Mesendoderm (in vitro differentiated cells): Measurements from ENCODE around the gene NNT.

ENCODE experiments used
- DNase-seq: peaks from one replicate; pipeline ENCODE4 v3.0.0; 2013
- H2AK5ac ChIP-seq: 2 replicates; pipeline ENCODE4 v1.6.1; 2013; ENCODE audit warnings: low read length, inconsistent platforms
- H2BK120ac ChIP-seq: 2 replicates; pipeline ENCODE4 v1.6.1; 2013; ENCODE audit warnings: low read depth, mild to moderate bottlenecking, low read length, moderate library complexity, mixed read lengths
- H2BK15ac ChIP-seq: replicated peaks from 2 replicates; pipeline ENCODE4 v1.6.1; 2013; ENCODE audit warnings: low read depth, mild to moderate bottlenecking, moderate library complexity
- H2BK5ac ChIP-seq: 2 replicates; pipeline ENCODE4 v1.6.1; 2013; ENCODE audit warnings: low read length, inconsistent platforms
- H3K18ac ChIP-seq: 2 replicates; pipeline ENCODE4 v1.6.1; 2013; ENCODE audit warnings: mild to moderate bottlenecking, low read length, mixed read lengths
- H3K23ac ChIP-seq: one replicate; pipeline ENCODE4 v1.6.1; 2013; ENCODE audit warnings: low read length
- H3K27ac ChIP-seq: 2 replicates; pipeline ENCODE4 v1.5.1; 2013; ENCODE audit warnings: low read depth, mild to moderate bottlenecking, inconsistent platforms, low read length, moderate library complexity
- H3K27me3 ChIP-seq: 2 replicates; pipeline ENCODE4 v1.6.1; 2013; ENCODE audit warnings: low read length, control low read depth, mild to moderate bottlenecking, inconsistent platforms; ENCODE audit not compliant: insufficient read depth, poor library complexity
- H3K36me3 ChIP-seq: 2 replicates; pipeline ENCODE4 v1.6.1; 2013; ENCODE audit warnings: low read length, inconsistent platforms; ENCODE audit not compliant: control insufficient read depth, insufficient read depth
- H3K4ac ChIP-seq: one replicate; pipeline ENCODE4 v1.6.1; 2013; ENCODE audit warnings: low read depth, mild to moderate bottlenecking, low read length, moderate library complexity
- H3K4me1 ChIP-seq: 2 replicates; pipeline ENCODE4 v1.6.1; 2013; ENCODE audit warnings: low read depth, low read length, inconsistent platforms; ENCODE audit not compliant: control insufficient read depth
- H3K4me2 ChIP-seq: 2 replicates; pipeline ENCODE4 v1.6.1; 2013; ENCODE audit warnings: low read length
- H3K4me3 ChIP-seq: 2 replicates; pipeline ENCODE4 v1.5.1; 2013; ENCODE audit warnings: mild to moderate bottlenecking, low read length
- H3K56ac ChIP-seq: one replicate; pipeline ENCODE4 v1.6.1; 2013; ENCODE audit warnings: low read length
- H3K79me1 ChIP-seq: 2 replicates; pipeline ENCODE4 v1.6.1; 2013; ENCODE audit warnings: low read length, inconsistent platforms
- H3K79me2 ChIP-seq: 2 replicates; pipeline ENCODE4 v1.6.1; 2013; ENCODE audit warnings: mild to moderate bottlenecking, low read length; ENCODE audit not compliant: control insufficient read depth, insufficient read depth
- H3K9ac ChIP-seq: 2 replicates; pipeline ENCODE4 v1.6.1; 2013; ENCODE audit warnings: low read length, inconsistent platforms
- H4K5ac ChIP-seq: one replicate; pipeline ENCODE4 v1.6.1; 2013; ENCODE audit warnings: low read length
- H4K8ac ChIP-seq: one replicate; pipeline ENCODE4 v1.6.1; 2013; ENCODE audit warnings: low read depth, mild to moderate bottlenecking, control low read depth, low read length, moderate library complexity
- WGBS: extraction: QIAGEN DNeasy Blood & Tissue Kit; methylation state at CpG from one replicate; pipeline ENCODE4 v1.1.7; 2013; ENCODE audit warnings: low lambda C conversion rate, missing lambda C conversion rate; ENCODE audit not compliant: insufficient coverage; ENCODE audit errors: extremely low coverage; 5-methylcytosine and 5-hydroxymethylcytosine counted together

Gene NNT

DNA sequence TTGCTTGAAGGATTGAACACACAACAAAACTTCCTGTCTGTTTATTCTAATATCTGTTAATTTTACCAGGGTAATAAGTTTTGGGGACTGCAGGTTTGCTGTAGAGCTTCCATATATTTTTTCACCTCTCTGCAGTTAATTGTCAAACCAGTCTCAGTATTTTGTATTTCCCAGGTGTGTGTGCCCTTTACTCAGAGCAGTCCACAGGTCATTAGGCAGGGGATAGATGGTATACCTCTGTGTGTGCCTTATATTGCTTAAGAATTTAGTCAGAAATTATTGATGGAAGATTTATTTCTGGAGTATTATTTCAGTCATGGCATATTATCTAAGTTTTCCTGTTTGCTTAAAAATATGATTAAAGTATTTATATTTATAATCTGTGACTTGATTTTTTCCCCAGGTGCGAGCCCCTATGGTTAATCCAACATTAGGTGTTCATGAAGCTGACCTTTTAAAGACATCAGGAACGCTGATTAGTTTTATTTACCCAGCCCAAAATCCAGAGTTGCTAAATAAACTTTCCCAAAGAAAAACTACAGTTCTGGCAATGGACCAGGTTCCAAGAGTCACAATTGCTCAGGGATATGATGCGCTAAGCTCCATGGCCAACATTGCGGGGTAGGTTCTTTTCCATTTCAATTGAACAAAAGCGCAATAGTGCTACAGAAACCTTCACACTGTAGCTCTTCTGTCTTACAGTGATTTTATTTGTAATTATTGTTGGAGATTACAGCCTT, 12.6 kb downstream of the NNT start:
- H3K23ac ChIP-seq, result no peak overlapping the region
- no peak overlapping the region for H2BK15ac ChIP-seq
- no peak overlapping the region for H4K5ac ChIP-seq
- H2AK5ac ChIP-seq, result no peak overlapping the region
- H3K9ac ChIP-seq, result no peak overlapping the region
- H3K4me1 ChIP-seq, result no peaks in the 10 kb centered on the region
- no peaks in the 10 kb centered on the region for H3K27me3 ChIP-seq
- H3K4ac ChIP-seq, result no peak overlapping the region
- H3K79me2 ChIP-seq, result no peaks in the 10 kb centered on the region
- H3K27ac ChIP-seq, result no peak overlapping the region
- H3K18ac ChIP-seq, result no peak overlapping the region
- no peak overlapping the region for H3K4me2 ChIP-seq
- WGBS, result no CpG with 5 or more reads among the region's 5 CpGs
- no peak for DNase-seq
- H3K36me3 ChIP-seq, result no peaks in the 10 kb centered on the region
- no peak overlapping the region for H2BK5ac ChIP-seq
- no peak overlapping the region for H3K4me3 ChIP-seq
- no peak overlapping the region for H3K56ac ChIP-seq
- H2BK120ac ChIP-seq, result no peak overlapping the region
- no peaks in the 10 kb centered on the region for H3K79me1 ChIP-seq
- H4K8ac ChIP-seq, result no peak overlapping the region

DNA sequence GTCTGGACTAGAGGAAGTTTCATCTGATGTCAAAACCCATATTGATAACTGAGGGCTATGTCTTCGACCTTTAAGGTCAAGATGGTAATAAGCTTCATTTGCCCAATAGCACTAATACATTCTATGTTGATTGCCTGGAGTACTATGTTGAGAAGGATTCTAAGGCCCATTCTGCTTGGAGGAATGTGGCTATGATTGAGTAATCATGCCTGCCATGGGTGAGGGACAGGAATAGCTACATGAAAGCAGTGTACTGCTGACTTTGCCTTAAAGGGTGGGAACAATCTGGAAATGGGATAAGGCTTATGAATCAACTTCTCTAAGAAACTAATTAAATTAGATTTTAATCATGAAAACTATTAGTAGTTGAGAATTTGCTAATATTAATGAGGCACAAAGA, 13.6 kb downstream of the NNT start:
- Histone ChIP-seq H3K56ac (no peak overlapping the region), H3K4me2 (no peak overlapping the region), H3K18ac (no peak overlapping the region), H3K79me2 (no peaks in the 10 kb centered on the region), H3K36me3 (no peaks in the 10 kb centered on the region), H4K8ac (no peak overlapping the region), H2BK15ac (no peak overlapping the region), H3K23ac (no peak overlapping the region), H4K5ac (no peak overlapping the region), H3K4me3 (no peak overlapping the region), H3K79me1 (no peaks in the 10 kb centered on the region), H3K27ac (no peak overlapping the region), H2BK5ac (no peak overlapping the region), H3K4me1 (no peaks in the 10 kb centered on the region), H2BK120ac (no peak overlapping the region), H3K27me3 (no peaks in the 10 kb centered on the region), H3K4ac (no peak overlapping the region), H3K9ac (no peak overlapping the region), H2AK5ac (no peak overlapping the region)
- DNase-seq, result peak; percentile 22
- WGBS, result no CpG with 5 or more reads among the region's 1 CpG

- no peaks in the 10 kb centered on the region for H3K36me3 ChIP-seq
- H2BK5ac ChIP-seq, result no peak overlapping the region
- WGBS, result no CpG with 5 or more reads among the region's 2 CpGs
- no peaks in the 10 kb centered on the region for H3K27me3 ChIP-seq
- no peak overlapping the region for H3K4me2 ChIP-seq
- no peak overlapping the region for H3K4ac ChIP-seq
- H4K5ac ChIP-seq, result no peak overlapping the region
- H2BK120ac ChIP-seq, result no peak overlapping the region
- no peak overlapping the region for H2AK5ac ChIP-seq
- no peak overlapping the region for H3K56ac ChIP-seq
- no peaks in the 10 kb centered on the region for H3K4me1 ChIP-seq
- no peak overlapping the region for H3K4me3 ChIP-seq
- H4K8ac ChIP-seq, result no peak overlapping the region
- no peak for DNase-seq
- no peaks in the 10 kb centered on the region for H3K79me2 ChIP-seq
- no peak overlapping the region for H3K9ac ChIP-seq
- no peak overlapping the region for H3K27ac ChIP-seq
- no peak overlapping the region for H3K23ac ChIP-seq
- H3K79me1 ChIP-seq, result no peaks in the 10 kb centered on the region
- no peak overlapping the region for H3K18ac ChIP-seq
- no peak overlapping the region for H2BK15ac ChIP-seq
Measured at GRCh38 chr5:43619380-43619779, 16.4 kb downstream of the NNT start.

DNA sequence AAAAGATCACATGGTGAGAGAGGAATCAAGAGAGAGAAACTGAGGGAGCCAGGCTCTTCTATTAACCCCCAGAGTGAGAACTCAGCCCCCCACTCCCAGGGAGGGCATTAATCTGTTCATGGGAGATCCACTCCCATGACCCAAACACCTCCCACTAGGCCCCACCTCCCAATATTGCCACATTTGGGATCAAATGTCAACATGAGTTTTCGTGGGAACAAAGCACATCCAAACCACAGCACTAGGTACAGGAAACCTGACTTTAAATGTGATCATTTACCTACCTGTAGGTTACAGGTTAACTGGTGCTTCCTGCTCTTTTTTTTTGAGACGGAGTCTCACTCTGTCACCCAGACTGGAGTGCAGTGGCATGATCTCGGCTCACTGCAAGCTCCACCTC, 16.9 kb downstream of the NNT start:
- no peaks in the 10 kb centered on the region for H3K4me1 ChIP-seq
- no peak overlapping the region for H3K27ac ChIP-seq
- no peak overlapping the region for H3K9ac ChIP-seq
- H3K56ac ChIP-seq, result no peak overlapping the region
- H3K27me3 ChIP-seq, result no peaks in the 10 kb centered on the region
- no peaks in the 10 kb centered on the region for H3K36me3 ChIP-seq
- H3K79me1 ChIP-seq, result no peaks in the 10 kb centered on the region
- no peak overlapping the region for H4K8ac ChIP-seq
- WGBS, result no CpG with 5 or more reads among the region's 3 CpGs
- no peak overlapping the region for H2AK5ac ChIP-seq
- no peak for DNase-seq
- H3K18ac ChIP-seq, result no peak overlapping the region
- no peak overlapping the region for H4K5ac ChIP-seq
- no peak overlapping the region for H2BK5ac ChIP-seq
- no peak overlapping the region for H2BK15ac ChIP-seq
- no peak overlapping the region for H3K4me3 ChIP-seq
- no peak overlapping the region for H3K23ac ChIP-seq
- H3K79me2 ChIP-seq, result no peaks in the 10 kb centered on the region
- no peak overlapping the region for H2BK120ac ChIP-seq
- H3K4me2 ChIP-seq, result no peak overlapping the region
- no peak overlapping the region for H3K4ac ChIP-seq

DNA sequence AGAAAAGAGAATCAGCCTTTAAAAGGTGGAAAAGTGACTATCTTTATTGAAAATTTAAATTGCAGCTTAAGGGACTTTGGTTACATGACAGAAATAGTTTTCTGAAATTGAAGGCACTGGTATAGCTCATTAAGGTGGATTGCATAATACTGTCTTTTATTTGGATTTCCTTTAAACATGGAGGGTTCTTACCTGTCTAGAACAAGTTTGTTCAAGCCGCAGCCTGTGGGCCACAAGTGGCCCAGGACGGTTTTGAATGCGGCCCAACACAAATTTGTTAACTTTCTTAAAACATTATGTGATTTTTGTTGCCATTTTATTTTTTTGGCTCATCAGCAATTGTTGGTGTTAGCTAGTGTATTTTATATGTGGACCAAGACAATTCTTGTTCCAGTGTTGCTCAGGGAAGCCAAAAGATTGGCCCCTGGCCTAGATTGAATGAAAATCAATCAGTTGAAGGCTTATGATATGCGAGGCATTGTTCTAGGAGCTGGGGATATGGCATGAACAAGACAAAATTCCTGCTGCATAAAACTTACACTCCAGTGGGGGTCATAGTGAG, 18.0 kb downstream of the NNT start:
- Histone ChIP-seq H4K8ac (no peak overlapping the region), H3K36me3 (no peaks in the 10 kb centered on the region), H3K4me1 (no peaks in the 10 kb centered on the region), H3K27me3 (no peaks in the 10 kb centered on the region), H3K79me1 (no peaks in the 10 kb centered on the region), H2BK5ac (no peak overlapping the region), H3K79me2 (no peaks in the 10 kb centered on the region), H2AK5ac (no peak overlapping the region), H3K4me2 (no peak overlapping the region), H3K4me3 (no peak overlapping the region), H2BK15ac (no peak overlapping the region), H4K5ac (no peak overlapping the region), H3K4ac (no peak overlapping the region), H3K9ac (no peak overlapping the region), H3K18ac (no peak overlapping the region), H3K27ac (no peak overlapping the region), H2BK120ac (no peak overlapping the region), H3K56ac (no peak overlapping the region), H3K23ac (no peak overlapping the region)
- WGBS, result no CpG with 5 or more reads among the region's 4 CpGs
- no peak for DNase-seq

- Histone ChIP-seq H3K79me2 (no peaks in the 10 kb centered on the region), H4K5ac (no peak overlapping the region), H3K56ac (no peak overlapping the region), H3K4me1 (no peaks in the 10 kb centered on the region), H3K27me3 (no peaks in the 10 kb centered on the region), H2BK15ac (no peak overlapping the region), H3K23ac (no peak overlapping the region), H2AK5ac (no peak overlapping the region), H3K27ac (no peak overlapping the region), H3K79me1 (no peaks in the 10 kb centered on the region), H3K4me2 (no peak overlapping the region), H2BK5ac (no peak overlapping the region), H3K4ac (no peak overlapping the region), H4K8ac (no peak overlapping the region), H2BK120ac (no peak overlapping the region), H3K36me3 (no peaks in the 10 kb centered on the region), H3K4me3 (no peak overlapping the region), H3K18ac (no peak overlapping the region), H3K9ac (no peak overlapping the region)
- no peak for DNase-seq
- WGBS, result no CpG with 5 or more reads among the region's 3 CpGs
Measured at GRCh38 chr5:43622074-43622473, 19.1 kb downstream of the NNT start.
